Umbilical cord (tissue), 2 donors: Measurements from ENCODE around the gene BGLAP. TPM values are rescaled to one million over a fixed set of nuclear protein-coding genes. Genes with fewer than 3 reads are reported as not detected.
A peak's percentile ranks its signal among the peaks of the same experiment; 100 is the strongest.

Source experiments
- DNase-seq: peaks from one replicate; pipeline ENCODE4 v3.0.0-alpha.2; 2015; ENCODE audit warnings: low spot score
- total RNA-seq: library from RNA; depleted of rRNA; stranded (reverse); fragments of >200 nt; gene quantifications from one replicate; pipeline ENCODE4 v1.2.3, GENCODE V29; 2014; ENCODE audit warnings: low replicate concordance; ENCODE audit not compliant: insufficient read depth

The BGLAP gene
- total RNA-seq, 1 donor from 2014 or later: not detected

DNA sequence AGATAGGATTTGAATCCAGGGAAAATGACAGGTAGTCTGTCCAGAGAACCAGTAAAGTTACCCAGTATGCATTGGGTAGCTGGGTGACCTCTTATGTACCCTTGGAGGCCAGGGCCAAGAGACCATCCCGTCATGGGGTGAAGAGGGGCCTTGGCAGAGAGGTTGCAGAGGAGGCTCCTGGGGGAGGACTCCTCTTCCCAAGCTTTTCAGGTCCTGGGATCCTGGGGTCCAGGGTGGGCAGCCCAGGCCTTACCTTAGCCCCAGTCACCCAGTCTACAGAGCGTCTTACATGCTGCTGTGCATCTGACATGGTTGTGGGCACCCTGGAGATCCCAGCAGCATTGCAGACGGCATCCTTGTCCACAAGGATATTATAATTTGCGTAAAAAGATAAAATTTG, 15.2 kb upstream of the BGLAP start:
- DNase-seq: no peak

DNA sequence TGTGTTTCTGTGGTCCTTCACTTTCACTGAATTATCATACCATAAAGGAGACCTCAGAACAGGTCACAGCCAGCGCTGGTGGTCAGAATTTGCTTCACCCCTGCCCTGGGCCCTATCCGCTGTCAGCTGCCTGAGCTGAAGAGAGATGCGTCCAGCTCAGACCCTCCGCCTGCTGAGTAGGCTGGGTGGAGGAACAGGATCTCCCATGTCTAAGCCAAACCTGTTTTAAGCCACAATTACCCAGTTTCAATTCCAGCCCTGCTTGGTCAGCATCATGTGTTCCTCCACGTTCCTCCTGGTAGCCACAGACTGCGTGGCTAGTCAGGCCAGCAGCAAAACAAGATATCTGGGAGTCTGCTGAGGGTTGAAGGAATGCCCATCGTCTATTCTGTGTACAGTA, 13.5 kb upstream of the BGLAP start:
- peak; percentile 15 for DNase-seq

DNA sequence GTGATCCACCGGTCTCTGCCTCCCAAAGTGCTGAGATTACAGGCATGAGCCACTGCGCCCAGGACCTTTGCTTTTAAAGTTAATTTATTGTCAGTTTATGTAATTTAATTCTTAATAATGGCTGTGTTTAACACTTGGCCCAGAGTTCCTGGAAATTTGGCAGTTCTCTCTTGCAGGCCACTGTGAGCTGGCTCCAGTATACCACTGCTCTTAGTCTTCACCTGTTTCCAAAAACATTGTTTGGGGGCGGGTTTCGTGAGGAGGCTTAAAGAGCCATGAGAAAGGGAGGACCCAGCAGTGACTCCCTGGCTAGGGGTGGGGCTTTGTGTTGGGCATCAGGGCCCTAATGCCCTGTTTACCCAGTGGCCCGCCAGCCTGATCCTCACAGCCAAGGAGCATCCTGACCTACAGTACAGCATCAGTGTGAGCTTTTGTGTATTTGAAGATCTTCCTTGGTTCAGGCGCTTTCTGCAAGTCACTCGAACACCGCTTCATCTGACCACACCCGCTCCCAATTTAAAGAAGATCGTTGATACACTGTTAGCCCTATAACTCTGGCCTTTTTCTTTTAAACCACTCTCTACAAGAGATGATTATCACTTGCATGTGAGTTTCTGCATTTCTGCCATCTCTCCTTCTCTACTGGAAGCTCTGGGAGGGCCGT, 12.0 kb upstream of the BGLAP start:
- DNase-seq: no peak

DNA sequence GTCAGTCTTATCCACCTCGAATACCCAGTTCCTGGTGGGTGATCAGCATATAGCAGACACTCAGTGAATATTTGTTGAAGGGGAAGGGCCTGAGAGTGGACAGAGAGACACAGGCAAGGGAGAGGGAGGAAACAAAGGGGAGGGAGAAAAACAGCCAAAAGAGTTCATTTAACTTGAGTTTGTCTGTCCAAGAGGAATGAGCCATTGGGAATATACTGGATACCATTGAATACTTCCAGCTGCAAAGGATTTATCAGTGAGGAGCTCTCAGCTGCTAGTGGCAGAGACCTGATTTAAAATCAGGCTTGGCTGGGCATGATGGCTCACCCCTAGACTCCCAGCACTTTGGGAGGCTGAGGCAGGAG, 11.5 kb upstream of the BGLAP start:
- DNase-seq: no peak

DNA sequence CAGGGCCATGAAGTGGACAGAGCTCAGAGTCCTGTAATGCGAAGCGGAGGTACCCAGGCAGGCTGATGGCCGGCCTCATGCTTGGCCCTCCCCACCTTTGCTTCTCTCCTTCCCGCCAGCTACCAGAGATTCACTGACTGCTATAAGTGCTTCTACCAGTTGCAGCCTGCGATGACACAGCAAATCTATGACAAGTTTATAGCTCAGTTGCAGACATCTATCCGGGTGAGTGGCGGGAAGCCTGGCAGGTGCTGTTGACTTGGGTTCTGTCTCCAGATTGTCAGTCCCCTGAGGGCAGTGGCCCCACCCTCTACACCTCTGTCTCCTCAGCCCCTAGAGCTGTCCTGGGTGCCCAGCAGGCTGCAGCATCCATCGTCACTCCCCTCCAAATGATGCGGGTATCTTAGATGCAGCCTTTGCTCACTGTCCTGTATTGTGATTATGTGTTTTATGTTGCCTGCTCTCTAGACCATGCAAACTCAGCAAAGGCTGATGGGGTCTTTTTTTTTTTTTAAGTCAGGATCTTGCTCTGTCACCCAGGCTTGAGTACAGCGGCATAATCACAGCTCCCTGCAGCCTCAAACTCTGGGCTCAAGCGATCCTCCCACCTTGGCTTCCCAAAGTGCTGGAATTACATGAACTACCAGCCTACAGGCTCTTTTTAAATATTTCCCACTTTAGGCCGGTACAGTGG, 9.6 kb upstream of the BGLAP start:
- DNase-seq: no peak

DNA sequence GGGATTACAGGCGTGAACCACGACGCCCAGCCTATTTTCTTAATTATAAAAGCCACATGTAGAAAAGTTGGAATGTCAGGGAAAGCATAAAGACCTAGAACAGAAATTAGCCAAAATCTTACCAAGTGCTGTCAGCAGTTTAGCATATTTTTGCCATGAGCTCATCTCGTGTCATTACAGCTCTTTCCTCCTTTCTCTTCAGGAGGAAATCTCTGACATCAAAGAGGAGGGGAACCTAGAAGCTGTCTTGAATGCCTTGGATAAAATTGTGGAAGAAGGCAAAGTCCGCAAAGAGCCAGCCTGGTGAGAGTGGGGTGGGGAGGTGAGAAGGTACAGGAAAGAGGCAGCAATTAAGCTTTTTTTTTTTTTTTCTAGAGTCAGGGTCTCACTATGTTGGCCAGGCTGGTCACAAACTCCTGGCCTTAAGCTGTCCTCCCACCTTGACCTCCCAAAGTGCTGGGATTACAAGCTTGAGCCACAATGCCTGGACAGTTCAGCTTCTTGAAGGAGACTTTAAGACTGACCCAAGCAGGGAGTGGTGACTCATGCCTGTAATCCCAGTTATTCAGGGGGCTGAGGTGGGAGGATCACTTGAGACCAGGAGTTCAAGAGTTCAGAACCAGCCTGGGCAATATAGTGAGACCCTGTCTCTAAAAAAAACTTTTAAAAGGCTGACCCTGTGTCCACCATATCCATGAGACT, 8.4 kb upstream of the BGLAP start:
- DNase-seq: peak; percentile 35

DNA sequence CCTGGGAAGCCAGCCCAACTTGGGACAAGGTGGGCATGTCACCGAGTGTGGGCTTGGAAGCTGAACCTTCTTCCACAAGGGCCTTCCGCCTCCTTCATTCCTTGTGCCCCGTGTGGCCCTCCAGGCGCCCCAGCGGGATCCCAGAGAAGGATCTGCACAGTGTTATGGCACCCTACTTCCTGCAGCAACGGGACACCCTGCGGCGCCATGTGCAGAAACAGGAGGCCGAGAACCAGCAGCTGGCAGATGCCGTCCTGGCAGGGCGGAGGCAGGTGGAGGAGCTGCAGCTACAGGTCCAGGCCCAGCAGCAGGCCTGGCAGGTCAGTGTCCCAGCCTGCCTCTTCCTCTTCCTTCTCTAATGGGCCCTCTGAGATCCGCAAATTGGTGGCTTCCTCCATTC, 5.8 kb upstream of the BGLAP start:
- DNase-seq: no peak

DNA sequence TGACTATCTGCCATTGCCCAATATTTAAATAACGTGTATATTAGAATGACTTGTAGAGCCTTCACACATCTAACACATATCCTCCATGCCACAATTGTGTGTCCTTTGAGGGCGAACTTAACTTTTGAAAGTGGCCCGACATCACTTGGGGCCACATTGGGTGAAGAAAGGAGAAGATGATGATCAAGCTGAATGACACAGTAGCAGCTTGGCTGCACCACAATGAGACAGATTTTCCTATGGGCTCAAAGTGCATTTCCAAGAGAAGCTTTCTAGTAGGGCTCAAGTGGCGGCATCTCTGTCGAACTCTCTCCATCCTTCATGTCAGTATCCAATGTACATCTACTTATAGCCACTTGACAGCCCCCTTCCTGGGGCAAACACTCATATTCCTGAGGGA, 3.7 kb upstream of the BGLAP start:
- DNase-seq: no peak

DNA sequence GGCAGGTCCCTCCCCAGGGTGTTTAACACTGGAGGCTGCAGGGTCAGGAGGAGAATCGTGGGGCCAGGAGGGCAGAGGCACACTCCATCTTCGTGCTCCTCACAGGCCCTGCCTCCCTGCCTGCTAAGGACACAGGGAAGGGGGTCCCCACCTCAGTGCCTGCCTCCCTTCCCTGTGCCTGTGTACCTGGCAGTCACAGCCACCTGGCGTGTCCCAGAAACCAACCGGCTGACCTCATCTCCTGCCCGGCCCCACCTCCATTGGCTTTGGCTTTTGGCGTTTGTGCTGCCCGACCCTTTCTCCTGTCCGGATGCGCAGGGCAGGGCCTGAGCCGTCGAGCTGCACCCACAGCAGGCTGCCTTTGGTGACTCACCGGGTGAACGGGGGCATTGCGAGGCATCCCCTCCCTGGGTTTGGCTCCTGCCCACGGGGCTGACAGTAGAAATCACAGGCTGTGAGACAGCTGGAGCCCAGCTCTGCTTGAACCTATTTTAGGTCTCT, 623 bp upstream of the BGLAP start:
- no peak for DNase-seq

DNA sequence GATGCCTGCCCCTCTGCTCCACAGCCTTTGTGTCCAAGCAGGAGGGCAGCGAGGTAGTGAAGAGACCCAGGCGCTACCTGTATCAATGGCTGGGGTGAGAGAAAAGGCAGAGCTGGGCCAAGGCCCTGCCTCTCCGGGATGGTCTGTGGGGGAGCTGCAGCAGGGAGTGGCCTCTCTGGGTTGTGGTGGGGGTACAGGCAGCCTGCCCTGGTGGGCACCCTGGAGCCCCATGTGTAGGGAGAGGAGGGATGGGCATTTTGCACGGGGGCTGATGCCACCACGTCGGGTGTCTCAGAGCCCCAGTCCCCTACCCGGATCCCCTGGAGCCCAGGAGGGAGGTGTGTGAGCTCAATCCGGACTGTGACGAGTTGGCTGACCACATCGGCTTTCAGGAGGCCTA, 754 bp downstream of the BGLAP start:
- no peak for DNase-seq

DNA sequence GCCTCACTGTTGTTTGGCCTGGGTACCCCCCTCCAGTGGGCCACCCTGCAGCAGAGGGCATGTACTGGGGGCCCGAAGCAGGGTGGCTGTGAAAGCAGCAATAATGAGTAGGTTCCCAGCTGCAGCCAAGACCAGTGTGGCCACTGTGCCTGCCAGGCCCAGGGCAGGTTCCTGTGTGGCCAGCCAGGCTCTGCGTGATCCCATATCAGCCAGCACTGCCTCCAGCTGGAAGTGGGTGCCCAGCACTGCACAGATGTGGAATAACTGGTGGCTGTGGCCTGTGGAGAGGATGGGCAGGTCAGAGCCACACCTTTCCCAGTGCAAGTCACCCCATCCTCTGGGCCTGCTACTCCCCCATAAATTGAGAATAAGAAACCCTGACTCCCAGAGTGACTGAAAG, 2.1 kb downstream of the BGLAP start:
- no peak for DNase-seq

DNA sequence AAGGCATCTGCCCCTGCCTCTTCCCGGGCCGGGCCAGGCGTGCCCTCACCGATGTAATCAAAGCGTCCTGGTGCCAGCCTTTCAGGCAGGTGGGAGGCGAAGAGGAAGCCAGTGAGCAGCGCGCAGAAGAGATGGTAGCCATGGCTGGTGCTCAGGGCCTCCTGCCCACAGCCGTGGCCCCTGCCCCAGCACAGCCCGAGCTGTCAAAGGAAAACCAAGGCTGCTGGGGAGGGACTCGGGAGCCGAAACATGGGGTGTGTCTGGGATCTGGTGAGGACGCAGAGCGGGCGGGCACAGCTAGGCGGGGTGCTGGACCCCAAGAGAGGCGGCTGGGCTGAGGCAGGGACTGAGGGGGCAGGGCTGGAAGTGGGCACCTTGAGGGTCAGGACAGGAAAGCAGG, 2.7 kb downstream of the BGLAP start:
- no peak for DNase-seq

DNA sequence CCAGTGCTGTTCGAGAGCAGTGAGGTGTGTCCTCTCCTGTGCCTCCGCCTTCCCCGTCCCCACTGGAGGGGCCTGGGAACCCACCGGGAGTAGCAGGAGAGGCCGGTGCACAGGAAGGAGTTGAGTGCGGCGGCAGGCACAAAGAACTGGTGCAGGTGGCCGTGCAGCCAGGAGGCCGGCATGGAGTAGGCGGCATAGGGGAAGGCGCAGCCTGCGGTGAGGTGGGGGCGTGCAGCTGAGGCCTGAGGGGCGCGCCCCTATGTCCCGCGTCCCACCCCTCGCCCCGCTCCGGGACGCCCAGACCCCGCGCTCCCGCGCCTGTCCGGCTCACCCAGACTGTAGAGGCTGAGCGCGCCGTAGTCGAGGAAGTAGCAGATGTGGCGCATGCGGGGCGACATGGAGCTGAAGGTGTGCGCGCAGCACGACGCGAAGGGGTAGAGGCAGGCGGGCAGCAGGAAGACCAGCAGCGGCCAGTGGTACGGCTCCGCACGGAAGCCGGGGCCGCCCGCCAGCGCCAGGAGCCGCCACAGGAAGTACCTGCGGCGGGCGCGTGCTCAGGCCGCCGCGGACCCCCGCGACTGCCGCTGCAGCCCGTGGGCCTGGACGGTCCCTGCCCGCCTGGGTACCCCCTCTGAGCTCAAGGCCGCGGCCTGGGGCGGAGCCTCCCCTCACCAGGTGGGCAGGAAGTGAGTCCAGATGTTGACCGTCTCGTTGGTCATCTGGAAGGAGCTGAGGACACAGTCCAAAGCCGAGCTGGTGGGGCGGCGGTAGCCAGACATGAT, 3.7 kb downstream of the BGLAP start:
- no peak for DNase-seq

DNA sequence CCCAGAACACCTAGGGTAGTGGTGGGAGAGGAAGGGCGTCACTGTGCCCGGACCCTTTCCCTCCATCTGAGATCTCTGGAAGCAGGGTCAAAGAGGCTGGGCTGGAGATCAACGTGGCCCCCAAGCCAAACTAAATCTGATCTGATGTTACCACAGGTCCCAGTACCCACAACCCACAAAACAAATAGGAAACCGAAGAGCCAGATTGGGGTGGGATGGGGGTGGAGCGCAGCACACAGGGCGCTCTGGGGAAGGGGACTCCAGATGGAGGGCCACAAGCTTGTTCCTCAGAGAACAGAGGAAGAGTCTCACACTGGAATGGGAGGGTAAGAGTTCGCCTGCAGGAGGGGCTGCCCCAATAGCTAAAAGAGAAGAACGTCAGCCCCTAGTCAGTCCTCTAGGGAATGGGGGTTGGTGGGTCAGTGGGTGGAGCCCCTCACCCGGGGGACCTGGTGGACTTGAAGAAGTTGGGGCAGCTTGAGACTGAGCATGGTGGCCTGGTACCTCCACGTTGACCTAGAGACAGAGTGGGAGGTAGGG, 4.3 kb downstream of the BGLAP start:
- no peak for DNase-seq

DNA sequence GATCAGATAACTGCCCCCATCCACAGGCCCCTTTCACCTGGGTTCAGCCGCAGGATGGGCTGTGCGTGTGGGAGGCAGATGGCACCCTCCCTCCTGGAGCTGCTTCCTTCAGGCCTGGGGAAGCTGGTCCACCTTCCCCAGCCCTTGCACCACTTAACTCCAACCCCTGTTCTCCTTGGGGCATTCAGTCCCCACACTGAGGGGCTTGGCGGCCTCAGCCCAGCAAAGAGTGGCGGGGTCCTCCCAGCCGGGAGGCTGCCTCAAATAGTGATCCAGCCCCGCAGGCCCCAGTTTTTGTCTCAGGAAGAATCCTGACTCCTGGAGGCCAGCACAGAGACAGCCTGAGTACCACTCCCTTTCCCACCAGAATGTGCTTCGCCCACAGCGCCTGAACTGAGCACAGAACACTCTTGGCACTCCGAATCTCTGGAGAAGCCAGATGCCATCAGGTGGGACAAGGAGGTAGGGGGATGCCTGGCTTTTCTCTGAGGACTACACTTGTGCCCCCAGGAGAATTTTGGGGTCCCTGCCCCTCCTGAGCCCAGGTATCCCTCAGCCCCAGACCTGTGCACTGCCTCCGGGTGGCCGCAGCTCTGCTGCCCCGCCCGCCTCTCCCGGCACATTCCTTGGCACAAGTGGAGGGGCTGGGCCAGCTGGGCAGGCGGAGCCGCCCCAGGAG, 4.9 kb downstream of the BGLAP start:
- DNase-seq: no peak

DNA sequence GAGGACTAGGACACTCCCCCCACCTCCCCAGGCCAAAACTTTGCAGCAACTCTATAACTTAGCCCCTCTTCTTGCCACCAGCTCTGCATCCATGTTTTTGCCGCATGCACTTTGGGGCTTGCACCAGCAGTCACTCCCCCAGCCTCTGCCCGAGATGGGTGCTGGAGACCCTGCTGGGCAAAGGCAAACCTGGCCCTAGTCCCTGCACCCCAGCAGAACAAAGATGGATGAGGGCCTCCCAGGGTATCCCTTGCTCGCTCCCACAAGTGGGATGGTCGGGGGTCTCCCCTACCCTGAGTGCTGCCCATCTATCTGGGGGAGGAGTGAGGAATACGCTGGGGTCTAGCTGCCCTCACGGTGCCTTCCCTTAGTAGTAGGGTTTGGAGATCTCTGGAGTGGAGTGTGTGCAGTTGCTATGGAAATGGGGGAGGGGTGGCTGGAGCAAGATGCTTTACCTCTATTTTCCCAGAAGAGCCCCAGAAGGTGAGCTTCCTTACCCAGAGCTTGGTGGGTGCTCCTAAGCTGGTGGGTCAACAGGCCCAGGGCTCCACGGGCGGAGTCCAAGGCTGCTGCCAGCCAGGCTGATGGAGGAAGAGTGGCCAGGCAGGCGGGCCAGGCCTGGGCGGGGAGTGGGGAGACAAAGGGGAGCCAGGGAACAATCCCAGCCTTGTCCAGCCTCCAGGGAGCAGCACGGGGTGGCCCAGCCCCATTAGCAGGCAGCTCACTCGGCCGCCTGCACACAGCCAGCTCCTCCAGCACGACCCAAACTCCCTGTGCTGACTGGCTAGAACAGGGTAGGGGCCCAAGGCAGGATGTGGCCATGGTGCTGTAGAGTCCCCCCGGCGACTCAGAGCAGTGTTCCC, 5.7 kb downstream of the BGLAP start, which contains the start of gene PAQR6:
Gene PAQR6, minus strand, starts transcription at position 597 of the 863 bp plus-strand sequence. CDS start 1,325 bp downstream, outside the sequence.
- no peak for DNase-seq

DNA sequence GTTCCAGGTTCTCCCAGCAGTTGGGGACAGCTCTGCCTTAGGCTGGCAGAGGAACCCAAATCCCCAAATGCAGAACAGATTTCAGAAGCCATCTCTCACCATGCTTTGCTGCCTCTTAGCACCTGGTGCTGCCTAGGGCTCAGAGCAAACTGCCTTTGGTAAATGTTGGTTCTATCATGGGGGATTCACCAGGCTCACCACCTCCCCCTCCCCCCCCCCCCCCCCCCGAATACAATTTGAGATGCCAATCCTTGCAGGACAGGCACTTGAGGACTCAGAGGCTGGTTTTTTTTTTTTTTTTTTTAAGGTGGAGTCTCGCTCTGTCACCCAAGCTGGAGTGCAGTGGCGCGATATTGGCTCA, 6.3 kb downstream of the BGLAP start:
- DNase-seq: no peak

DNA sequence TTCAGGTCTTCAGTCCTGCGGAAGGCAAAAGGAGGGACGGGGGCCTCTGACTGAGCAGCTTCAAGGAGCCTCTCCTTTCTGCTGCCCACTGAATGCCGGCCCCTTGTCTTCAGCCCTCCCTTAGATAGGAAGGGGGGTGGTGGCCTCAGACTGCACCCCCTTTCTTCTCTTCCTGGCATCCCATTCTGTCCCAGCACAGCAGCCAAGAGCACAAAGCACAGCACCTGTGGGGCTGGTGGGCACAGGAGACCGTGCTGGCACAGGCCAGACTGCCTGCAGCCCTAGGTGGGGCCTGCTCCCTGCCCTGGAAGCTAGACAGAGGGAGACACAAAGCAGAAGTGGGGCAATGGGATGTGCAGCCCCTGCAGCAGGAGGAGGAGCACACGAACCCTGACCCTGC, 7.6 kb downstream of the BGLAP start:
- no peak for DNase-seq

DNA sequence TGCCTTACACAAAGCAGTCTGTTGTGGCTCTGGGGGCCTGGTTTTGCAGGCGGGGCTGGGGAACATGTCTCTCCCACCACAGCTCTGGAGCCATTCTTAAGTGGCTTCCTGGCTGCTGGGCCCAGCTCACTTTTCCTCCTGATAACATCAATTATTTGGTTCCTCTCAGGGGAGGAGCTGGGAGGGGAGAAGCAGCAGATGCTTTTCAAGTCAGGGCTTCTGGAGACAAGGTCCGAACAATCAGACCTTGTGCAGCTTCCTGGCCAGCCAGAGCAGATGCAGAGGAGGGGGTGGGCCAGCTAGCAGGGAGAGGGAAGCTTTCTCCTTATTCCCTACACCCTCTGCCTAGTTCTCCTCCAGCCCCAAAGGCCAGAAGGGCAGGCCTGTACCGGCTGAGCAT, 9.5 kb downstream of the BGLAP start:
- no peak for DNase-seq

DNA sequence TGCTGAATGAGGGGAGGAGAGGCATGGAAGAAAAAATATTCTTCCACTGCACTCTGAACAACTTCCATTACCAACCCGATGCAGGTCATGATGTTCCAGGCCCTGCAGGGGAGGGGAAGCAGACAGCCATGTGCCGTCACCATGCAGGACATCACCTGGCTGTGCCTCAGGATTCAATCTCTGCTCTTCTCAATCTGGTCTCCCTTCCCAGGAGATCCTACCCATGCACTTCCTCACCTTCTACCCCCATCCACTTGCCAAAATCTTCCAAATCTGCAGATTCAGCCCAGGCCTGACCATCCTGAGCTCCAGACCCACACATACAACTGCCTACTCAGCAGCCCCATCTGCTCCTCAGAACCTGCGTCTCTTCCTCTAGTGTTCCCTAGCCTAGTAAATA, 11.7 kb downstream of the BGLAP start:
- DNase-seq: no peak
